ENCODE results near the gene JMJD8. TPM values are rescaled to one million over a fixed set of nuclear protein-coding genes. Genes with fewer than 3 reads are reported as not detected.
"Not testable (repeated sequence)": the region's sequence is repeated elsewhere in the genome, so short reads cannot be mapped to it uniquely, and the experiment has no call there.

Gene JMJD8
- total and polyA plus RNA-seq, 5 donors: 49.7 to 55.7 (median 53.7) TPM

GRCh38 chr16:695355-696089, 11.4 kb upstream of the JMJD8 start:
- ATAC-seq: peak in 1 of 2 donors; percentile 10

GRCh38 chr16:694863-695354, 10.8 kb upstream of the JMJD8 start:
- Histone ChIP-seq H3K4me1 (ENCODE audit: control insufficient read depth, insufficient read depth, low read length) (peaks cover 6% of the 10 kb centered on the region), H3K27me3 (ENCODE audit: control insufficient read depth, insufficient read depth) (no peaks in the 10 kb centered on the region), H3K4me3 (ENCODE audit: low read length) (peak overlapping the region; percentile 8), H3K27ac (ENCODE audit: low read length) (no peak overlapping the region), H3K9me3 (ENCODE audit: control insufficient read depth, low read length) (no peaks in the 10 kb centered on the region)
- intact Hi-C loops (cut with DNase I): no loop called here
- DNase-seq: no peak
- no peak for ATAC-seq
- WGBS: 1% methylated on average over 37 of the region's 37 CpGs

More at GRCh38 chr16:695355-696089, 11.4 kb upstream of the JMJD8 start:
- Histone ChIP-seq H3K4me1 (ENCODE audit: control insufficient read depth, insufficient read depth, low read length) (peaks cover 6% of the 10 kb centered on the region), H3K27ac (ENCODE audit: low read length) (no peak overlapping the region), H3K4me3 (ENCODE audit: low read length) (peak overlapping the region; percentile 8), H3K9me3 (ENCODE audit: control insufficient read depth, low read length) (no peaks in the 10 kb centered on the region), H3K27me3 (ENCODE audit: control insufficient read depth, insufficient read depth) (no peaks in the 10 kb centered on the region)
- no peak for DNase-seq
- intact Hi-C loops (cut with DNase I): no loop called here
- WGBS: 2% methylated on average over 71 of the region's 71 CpGs

- Histone ChIP-seq H3K27ac (ENCODE audit: low read length) (no peak overlapping the region), H3K4me3 (ENCODE audit: low read length) (no peak overlapping the region), H3K4me1 (ENCODE audit: control insufficient read depth, insufficient read depth, low read length) (peaks cover 9% of the 10 kb centered on the region), H3K27me3 (ENCODE audit: control insufficient read depth, insufficient read depth) (no peaks in the 10 kb centered on the region), H3K9me3 (ENCODE audit: control insufficient read depth, low read length) (no peaks in the 10 kb centered on the region)
- DNase-seq (no peak), ATAC-seq (no peak)
- 3% methylated on average over 61 of the region's 64 CpGs for WGBS
- intact Hi-C loops (cut with DNase I): no loop called here
Measured at GRCh38 chr16:694187-694862, 10.2 kb upstream of the JMJD8 start.

- Histone ChIP-seq H3K27me3 (ENCODE audit: control insufficient read depth, insufficient read depth) (no peaks in the 10 kb centered on the region), H3K27ac (ENCODE audit: low read length) (no peak overlapping the region), H3K4me3 (ENCODE audit: low read length) (no peak overlapping the region), H3K4me1 (ENCODE audit: control insufficient read depth, insufficient read depth, low read length) (peaks cover 10% of the 10 kb centered on the region), H3K9me3 (ENCODE audit: control insufficient read depth, low read length) (no peaks in the 10 kb centered on the region)
- intact Hi-C loops (cut with DNase I): no loop called here
- ATAC-seq (no peak), DNase-seq (no peak)
- 9% methylated on average over 36 of the region's 37 CpGs for WGBS
Measured at GRCh38 chr16:693766-694165, 9.6 kb upstream of the JMJD8 start.

- Histone ChIP-seq H3K4me1 (ENCODE audit: control insufficient read depth, insufficient read depth, low read length) (peaks cover 10% of the 10 kb centered on the region), H3K9me3 (ENCODE audit: control insufficient read depth, low read length) (no peaks in the 10 kb centered on the region), H3K27me3 (ENCODE audit: control insufficient read depth, insufficient read depth) (no peaks in the 10 kb centered on the region), H3K27ac (ENCODE audit: low read length) (no peak overlapping the region), H3K4me3 (ENCODE audit: low read length) (no peak overlapping the region)
- WGBS: 39% methylated on average over 22 of the region's 22 CpGs
- intact Hi-C loops (cut with DNase I): no loop called here
- ATAC-seq (no peak), DNase-seq (no peak)
Measured at GRCh38 chr16:693364-693763, 9.2 kb upstream of the JMJD8 start.

- no peaks in the 10 kb centered on the region for H3K9me3 ChIP-seq (ENCODE audit: control insufficient read depth, low read length)
- WGBS: 65% methylated on average over 10 of the region's 10 CpGs
Measured at GRCh38 chr16:692356-693108, 8.4 kb upstream of the JMJD8 start.

GRCh38 chr16:691242-691641, 7.1 kb upstream of the JMJD8 start:
- H3K27me3 ChIP-seq (ENCODE audit: control insufficient read depth, insufficient read depth); DNase-seq; intact Hi-C loops (cut with DNase I); H3K27ac ChIP-seq (ENCODE audit: low read length); H3K4me3 ChIP-seq (ENCODE audit: low read length); H3K9me3 ChIP-seq (ENCODE audit: control insufficient read depth, low read length); ATAC-seq: not testable (repeated sequence)
- peaks cover 10% of the 10 kb centered on the region for H3K4me1 ChIP-seq (ENCODE audit: control insufficient read depth, insufficient read depth, low read length)
- 90% methylated on average over 16 of the region's 16 CpGs for WGBS

More at GRCh38 chr16:692356-693108, 8.4 kb upstream of the JMJD8 start:
- Histone ChIP-seq H3K4me1 (ENCODE audit: control insufficient read depth, insufficient read depth, low read length) (peaks cover 10% of the 10 kb centered on the region), H3K27me3 (ENCODE audit: control insufficient read depth, insufficient read depth) (no peaks in the 10 kb centered on the region), H3K4me3 (ENCODE audit: low read length) (no peak overlapping the region), H3K27ac (ENCODE audit: low read length) (no peak overlapping the region)
- DNase-seq: no peak
- ATAC-seq: no peak
- intact Hi-C loops (cut with DNase I): no loop called here

- intact Hi-C loops (cut with DNase I): no loop called here
- 84% methylated on average over 26 of the region's 26 CpGs for WGBS
- Histone ChIP-seq H3K4me3 (ENCODE audit: low read length) (peak overlapping the region; percentile 77), H3K27me3 (ENCODE audit: control insufficient read depth, insufficient read depth) (no peaks in the 10 kb centered on the region), H3K9me3 (ENCODE audit: control insufficient read depth, low read length) (no peaks in the 10 kb centered on the region), H3K27ac (ENCODE audit: low read length) (peak overlapping the region; percentile 61), H3K4me1 (ENCODE audit: control insufficient read depth, insufficient read depth, low read length) (peaks cover 5% of the 10 kb centered on the region)
- DNase-seq (no peak), ATAC-seq (no peak)
Measured at GRCh38 chr16:689175-689897, 5.2 kb upstream of the JMJD8 start.

- Histone ChIP-seq H3K4me3 (ENCODE audit: low read length) (no peak overlapping the region), H3K9me3 (ENCODE audit: control insufficient read depth, low read length) (no peaks in the 10 kb centered on the region), H3K4me1 (ENCODE audit: control insufficient read depth, insufficient read depth, low read length) (peaks cover 5% of the 10 kb centered on the region), H3K27ac (ENCODE audit: low read length) (no peak overlapping the region), H3K27me3 (ENCODE audit: control insufficient read depth, insufficient read depth) (no peaks in the 10 kb centered on the region)
- 91% methylated on average over 19 of the region's 19 CpGs for WGBS
- intact Hi-C loops (cut with DNase I): no loop called here
- ATAC-seq: no peak
- no peak for DNase-seq
Measured at GRCh38 chr16:687499-687898, 3.4 kb upstream of the JMJD8 start.

- 94% methylated on average over 51 of the region's 51 CpGs for WGBS
Measured at GRCh38 chr16:686459-687260, 2.5 kb upstream of the JMJD8 start.

More at GRCh38 chr16:686459-687260, 2.5 kb upstream of the JMJD8 start:
- intact Hi-C loops (cut with DNase I): no loop called here
- H3K27me3 ChIP-seq (ENCODE audit: control insufficient read depth, insufficient read depth): no peaks in the 10 kb centered on the region
- peaks cover 6% of the 10 kb centered on the region for H3K4me1 ChIP-seq (ENCODE audit: control insufficient read depth, insufficient read depth, low read length)
- H3K4me3 ChIP-seq (ENCODE audit: low read length): no peak overlapping the region
- H3K9me3 ChIP-seq (ENCODE audit: control insufficient read depth, low read length): no peaks in the 10 kb centered on the region
- H3K27ac ChIP-seq (ENCODE audit: low read length): no peak overlapping the region
- ATAC-seq (no peak), DNase-seq (no peak)
